ENCODE data around the gene PRMT9. TPM values are rescaled to one million over a fixed set of nuclear protein-coding genes. Genes with fewer than 3 reads are reported as not detected.

PRMT9 gene
- total and polyA plus RNA-seq, 9 of the 15 experiments (the other 6 are each of a cell fraction or from before 2014, with no cell fraction given): 3.5 to 15.6 (median 7.2) TPM

- TF ChIP-seq BRF2 (IDR thresholded peaks at IDR 0.05; ENCODE audit: borderline replicate concordance, insufficient read depth, insufficient read length): no peak
- peak; percentile 82 for TF ChIP-seq ATF3 (IDR thresholded peaks at IDR 0.05)
- no peak for TF ChIP-seq ATF3 (CRISPR knock-in tag; conservative IDR thresholded peaks at IDR 0.05)
Observed at GRCh38 chr4:147717878-147718277, 33.9 kb upstream of the PRMT9 start (continued).

GRCh38 chr4:147714575-147715401, 30.8 kb upstream of the PRMT9 start:
- Histone ChIP-seq H4K20me1 (replicated peaks; ENCODE audit: control insufficient read depth, insufficient read depth, low read length) (no peaks in the 10 kb centered on the region), H3K4me2 (ENCODE audit: insufficient read depth, low read length) (no peak overlapping the region), H3K9ac (ENCODE audit: insufficient read depth in 1 of 2, low read depth in 2 of 2, low read length in 2 of 2) (no peak overlapping the region), H3K9me1 (ENCODE audit: control insufficient read depth, insufficient read depth, low read length) (no peaks in the 10 kb centered on the region), H3K9me3 (replicated peaks; ENCODE audit: control insufficient read depth, insufficient read depth, low read depth, low read length) (no peaks in the 10 kb centered on the region), H3K27me3 (ENCODE audit: control insufficient read depth in 2 of 2, insufficient read depth in 2 of 2, low read length in 2 of 2) (no peaks in the 10 kb centered on the region; a peak in 2 of 5 replicates), H3K27ac (ENCODE audit: extremely low read depth, low read depth, low read length) (no peak overlapping the region), H3K4me3 (no peak overlapping the region), H2AFZ (ENCODE audit: low read depth, low read length) (no peak overlapping the region), H3K79me2 (ENCODE audit: control insufficient read depth, insufficient read depth, low read length) (no peaks in the 10 kb centered on the region), H3K4me1 (replicated peaks in 1 of 2; ENCODE audit: control insufficient read depth in 2 of 2, insufficient read depth in 2 of 2, low read length in 2 of 2) (no peaks in the 10 kb centered on the region), H3K36me3 (ENCODE audit: control insufficient read depth, insufficient read depth, low read length) (no peaks in the 10 kb centered on the region)
- BruUV-seq (replicated peaks): no TSS peak
- intact Hi-C loops (cut with micrococcal nuclease): no loop called here
- DNase-seq (ENCODE audit: extremely low read depth in 1 of 4, low spot score in 3 of 4): no peak
- ATAC-seq: no peak
- CTCF ChIA-PET (ENCODE audit: low intra/inter-chr PET ratio): no interaction called here
- TF ChIP-seq SP1 (CRISPR knock-in tag; IDR thresholded peaks at IDR 0.05) (no peak), ZZZ3 (IDR thresholded peaks at IDR 0.05) (no peak), ELF4 (CRISPR knock-in tag; IDR thresholded peaks at IDR 0.05) (no peak), TEAD4 (IDR thresholded peaks at IDR 0.05; ENCODE audit: low read length) (no peak), TEAD4 (CRISPR knock-in tag; IDR thresholded peaks at IDR 0.05; ENCODE audit: borderline replicate concordance) (no peak), POLR2A (conservative IDR thresholded peaks at IDR 0.05) (no peak), USF1 (CRISPR knock-in tag; IDR thresholded peaks at IDR 0.05) (no peak), ZNF766 (CRISPR knock-in tag; conservative IDR thresholded peaks at IDR 0.05) (no peak)
- under 1% methylated on average over 8 of the region's 8 CpGs for WGBS (ENCODE audit: insufficient coverage, low coverage, missing lambda C conversion rate)
- FAIRE-seq: no peak
- in situ Hi-C loops (cut with MboI): no loop called here
- POLR2A ChIA-PET: no interaction called here

Data from K562 (cell line).